Temporal lobe (tissue), 1 donor: ENCODE data around the gene MIB2. TPM values are rescaled to one million over a fixed set of nuclear protein-coding genes. Genes with fewer than 3 reads are reported as not detected.

Experiments
- total RNA-seq: library from RNA; depleted of rRNA; stranded (reverse); fragments of >200 nt; gene quantifications from one replicate; pipeline ENCODE4 v1.2.3, GENCODE V29; 2014

Gene MIB2
- total RNA-seq, 1 donor from 2014 or later = 25.3 TPM

Other genes with a start within 250 kb of the MIB2 start
- 35.4 TPM for gene AURKAIP1, start 240.3 kb upstream of the MIB2 start, total RNA-seq
- gene CCNL2, start 216.2 kb upstream of the MIB2 start, total RNA-seq = 86.1 TPM
- 38.1 TPM for gene MRPL20, start 208.2 kb upstream of the MIB2 start, total RNA-seq
- 0.49 TPM for gene ANKRD65, start 194.2 kb upstream of the MIB2 start, total RNA-seq
- gene VWA1, start 179.8 kb upstream of the MIB2 start, total RNA-seq = 6.4 TPM
- 0.49 TPM for gene ATAD3C, start 165.8 kb upstream of the MIB2 start, total RNA-seq
- gene ATAD3B, start 143.7 kb upstream of the MIB2 start, total RNA-seq = 10.8 TPM
- gene ATAD3A, start 103.3 kb upstream of the MIB2 start, total RNA-seq = 9.8 TPM
- 15.2 TPM for gene TMEM240, start 74.9 kb upstream of the MIB2 start, total RNA-seq
- gene SSU72, start 40.6 kb upstream of the MIB2 start, total RNA-seq = 37.6 TPM
- gene FNDC10, start 15.4 kb upstream of the MIB2 start, total RNA-seq = 2.2 TPM
- 0.74 TPM for gene MMP23B, start 16.7 kb downstream of the MIB2 start, total RNA-seq
- 7.9 TPM for gene CDK11B, start 43.5 kb downstream of the MIB2 start, total RNA-seq
- gene SLC35E2B, start 77.3 kb downstream of the MIB2 start, total RNA-seq = 81.6 TPM
- gene CDK11A, start 108.9 kb downstream of the MIB2 start, total RNA-seq = 10.3 TPM
- gene NADK, start 163.0 kb downstream of the MIB2 start, total RNA-seq = 25.1 TPM